ENCODE data around the gene C19orf33. TPM values are rescaled to one million over a fixed set of nuclear protein-coding genes. Genes with fewer than 3 reads are reported as not detected.

The C19orf33 gene
- total RNA-seq, 1 experiment from 2014 or later: 16.1 TPM

DNA sequence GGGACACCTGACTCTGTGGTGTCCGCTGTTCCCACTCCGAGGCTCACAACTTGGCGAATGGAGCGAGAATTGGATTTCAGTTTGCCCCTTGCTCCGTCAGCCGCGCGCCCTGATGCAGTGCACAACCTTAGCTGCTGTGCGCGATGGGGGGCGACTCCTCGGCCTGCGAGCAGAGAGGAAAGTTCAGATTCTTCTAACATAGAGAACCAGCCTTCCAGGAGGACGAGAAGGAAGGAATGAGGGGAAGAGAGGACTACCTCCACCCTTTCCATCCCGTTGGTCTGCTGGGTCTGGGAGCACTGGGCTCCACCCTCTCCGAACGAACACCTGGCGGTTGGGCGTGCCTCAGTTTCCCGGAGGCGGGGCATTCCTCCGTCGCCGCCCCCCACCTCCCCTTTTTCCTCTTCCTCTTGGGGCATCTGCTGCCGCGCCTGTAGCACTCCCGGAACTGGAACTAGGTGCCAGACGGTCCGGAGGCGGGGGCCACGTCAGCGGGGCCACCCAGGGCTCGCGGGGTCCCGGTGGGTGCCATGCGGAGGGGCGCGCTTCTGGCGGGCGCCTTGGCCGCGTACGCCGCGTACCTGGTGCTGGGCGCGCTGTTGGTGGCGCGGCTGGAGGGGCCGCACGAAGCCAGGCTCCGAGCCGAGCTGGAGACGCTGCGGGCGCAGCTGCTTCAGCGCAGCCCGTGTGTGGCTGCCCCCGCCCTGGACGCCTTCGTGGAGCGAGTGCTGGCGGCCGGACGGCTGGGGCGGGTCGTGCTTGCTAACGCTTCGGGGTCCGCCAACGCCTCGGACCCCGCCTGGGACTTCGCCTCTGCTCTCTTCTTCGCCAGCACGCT, 15.6 kb downstream of the C19orf33 start, which contains the start of gene KCNK6:
KCNK6 (plus strand) TSS at position 425 of the 838 bp plus-strand sequence; CDS start at position 531, 106 bp downstream.
- Mint-ChIP-seq H3K27me3 (ENCODE audit: low read depth) (peaks cover 54% of the 10 kb centered on the region), H3K27ac (no peak within 1 kb of the TSS), H3K4me1 (peaks cover 26% of the 10 kb centered on the region), H3K36me3 (no peaks in the 10 kb centered on the region), H3K9me3 (no peaks in the 10 kb centered on the region), H3K4me3 (peak within 1 kb of the TSS; percentile 81)
- ATAC-seq: peak; percentile 5
- DNase-seq (ENCODE audit: low spot score): peak; percentile 66
- ChIA-PET CTCF (interaction anchor here (0.5 to 2.7 kb wide), 19 partner anchors 11 to 577 kb away, joined by 3 to 13 read pairs (median 5); partner anchors contain the start of genes C19orf33, CATSPERG, FAM98C and GGN), POLR2A (interaction anchor here (0.5 to 1.5 kb wide), 6 partner anchors 8 to 179 kb away, joined by 3 to 12 read pairs (median 4); partner anchors contain the start of gene PSMD8)
- peak; percentile 93 for TF ChIP-seq ETV6 (CRISPR knock-in tag; IDR thresholded peaks at IDR 0.05)
- TF ChIP-seq FOXK1 (CRISPR knock-in tag; IDR thresholded peaks at IDR 0.05): peak; percentile 41
- TF ChIP-seq NFE2L1 (CRISPR knock-in tag; IDR thresholded peaks at IDR 0.05): peak; percentile 59
- no peak for TF ChIP-seq IRF2 (CRISPR knock-in tag; IDR thresholded peaks at IDR 0.05; ENCODE audit: borderline replicate concordance, low read depth)
- TF ChIP-seq, protein P1, sequence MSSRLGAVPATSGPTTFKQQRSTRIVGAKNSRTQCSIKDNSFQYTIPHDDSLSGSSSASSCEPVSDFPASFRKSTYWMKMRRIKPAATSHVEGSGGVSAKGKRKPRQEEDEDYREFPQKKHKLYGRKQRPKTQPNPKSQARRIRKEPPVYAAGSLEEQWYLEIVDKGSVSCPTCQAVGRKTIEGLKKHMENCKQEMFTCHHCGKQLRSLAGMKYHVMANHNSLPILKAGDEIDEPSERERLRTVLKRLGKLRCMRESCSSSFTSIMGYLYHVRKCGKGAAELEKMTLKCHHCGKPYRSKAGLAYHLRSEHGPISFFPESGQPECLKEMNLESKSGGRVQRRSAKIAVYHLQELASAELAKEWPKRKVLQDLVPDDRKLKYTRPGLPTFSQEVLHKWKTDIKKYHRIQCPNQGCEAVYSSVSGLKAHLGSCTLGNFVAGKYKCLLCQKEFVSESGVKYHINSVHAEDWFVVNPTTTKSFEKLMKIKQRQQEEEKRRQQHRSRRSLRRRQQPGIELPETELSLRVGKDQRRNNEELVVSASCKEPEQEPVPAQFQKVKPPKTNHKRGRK (CRISPR knock-in tag; IDR thresholded peaks at IDR 0.05; ENCODE audit: borderline replicate concordance): 0 out of 2 replicates have a peak, but pooled peaks have one; percentile 21
- TF ChIP-seq, protein P2, sequence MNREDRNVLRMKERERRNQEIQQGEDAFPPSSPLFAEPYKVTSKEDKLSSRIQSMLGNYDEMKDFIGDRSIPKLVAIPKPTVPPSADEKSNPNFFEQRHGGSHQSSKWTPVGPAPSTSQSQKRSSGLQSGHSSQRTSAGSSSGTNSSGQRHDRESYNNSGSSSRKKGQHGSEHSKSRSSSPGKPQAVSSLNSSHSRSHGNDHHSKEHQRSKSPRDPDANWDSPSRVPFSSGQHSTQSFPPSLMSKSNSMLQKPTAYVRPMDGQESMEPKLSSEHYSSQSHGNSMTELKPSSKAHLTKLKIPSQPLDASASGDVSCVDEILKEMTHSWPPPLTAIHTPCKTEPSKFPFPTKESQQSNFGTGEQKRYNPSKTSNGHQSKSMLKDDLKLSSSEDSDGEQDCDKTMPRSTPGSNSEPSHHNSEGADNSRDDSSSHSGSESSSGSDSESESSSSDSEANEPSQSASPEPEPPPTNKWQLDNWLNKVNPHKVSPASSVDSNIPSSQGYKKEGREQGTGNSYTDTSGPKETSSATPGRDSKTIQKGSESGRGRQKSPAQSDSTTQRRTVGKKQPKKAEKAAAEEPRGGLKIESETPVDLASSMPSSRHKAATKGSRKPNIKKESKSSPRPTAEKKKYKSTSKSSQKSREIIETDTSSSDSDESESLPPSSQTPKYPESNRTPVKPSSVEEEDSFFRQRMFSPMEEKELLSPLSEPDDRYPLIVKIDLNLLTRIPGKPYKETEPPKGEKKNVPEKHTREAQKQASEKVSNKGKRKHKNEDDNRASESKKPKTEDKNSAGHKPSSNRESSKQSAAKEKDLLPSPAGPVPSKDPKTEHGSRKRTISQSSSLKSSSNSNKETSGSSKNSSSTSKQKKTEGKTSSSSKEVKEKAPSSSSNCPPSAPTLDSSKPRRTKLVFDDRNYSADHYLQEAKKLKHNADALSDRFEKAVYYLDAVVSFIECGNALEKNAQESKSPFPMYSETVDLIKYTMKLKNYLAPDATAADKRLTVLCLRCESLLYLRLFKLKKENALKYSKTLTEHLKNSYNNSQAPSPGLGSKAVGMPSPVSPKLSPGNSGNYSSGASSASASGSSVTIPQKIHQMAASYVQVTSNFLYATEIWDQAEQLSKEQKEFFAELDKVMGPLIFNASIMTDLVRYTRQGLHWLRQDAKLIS (CRISPR knock-in tag; IDR thresholded peaks at IDR 0.05; ENCODE audit: borderline replicate concordance): no peak
- TF ChIP-seq, protein P3, sequence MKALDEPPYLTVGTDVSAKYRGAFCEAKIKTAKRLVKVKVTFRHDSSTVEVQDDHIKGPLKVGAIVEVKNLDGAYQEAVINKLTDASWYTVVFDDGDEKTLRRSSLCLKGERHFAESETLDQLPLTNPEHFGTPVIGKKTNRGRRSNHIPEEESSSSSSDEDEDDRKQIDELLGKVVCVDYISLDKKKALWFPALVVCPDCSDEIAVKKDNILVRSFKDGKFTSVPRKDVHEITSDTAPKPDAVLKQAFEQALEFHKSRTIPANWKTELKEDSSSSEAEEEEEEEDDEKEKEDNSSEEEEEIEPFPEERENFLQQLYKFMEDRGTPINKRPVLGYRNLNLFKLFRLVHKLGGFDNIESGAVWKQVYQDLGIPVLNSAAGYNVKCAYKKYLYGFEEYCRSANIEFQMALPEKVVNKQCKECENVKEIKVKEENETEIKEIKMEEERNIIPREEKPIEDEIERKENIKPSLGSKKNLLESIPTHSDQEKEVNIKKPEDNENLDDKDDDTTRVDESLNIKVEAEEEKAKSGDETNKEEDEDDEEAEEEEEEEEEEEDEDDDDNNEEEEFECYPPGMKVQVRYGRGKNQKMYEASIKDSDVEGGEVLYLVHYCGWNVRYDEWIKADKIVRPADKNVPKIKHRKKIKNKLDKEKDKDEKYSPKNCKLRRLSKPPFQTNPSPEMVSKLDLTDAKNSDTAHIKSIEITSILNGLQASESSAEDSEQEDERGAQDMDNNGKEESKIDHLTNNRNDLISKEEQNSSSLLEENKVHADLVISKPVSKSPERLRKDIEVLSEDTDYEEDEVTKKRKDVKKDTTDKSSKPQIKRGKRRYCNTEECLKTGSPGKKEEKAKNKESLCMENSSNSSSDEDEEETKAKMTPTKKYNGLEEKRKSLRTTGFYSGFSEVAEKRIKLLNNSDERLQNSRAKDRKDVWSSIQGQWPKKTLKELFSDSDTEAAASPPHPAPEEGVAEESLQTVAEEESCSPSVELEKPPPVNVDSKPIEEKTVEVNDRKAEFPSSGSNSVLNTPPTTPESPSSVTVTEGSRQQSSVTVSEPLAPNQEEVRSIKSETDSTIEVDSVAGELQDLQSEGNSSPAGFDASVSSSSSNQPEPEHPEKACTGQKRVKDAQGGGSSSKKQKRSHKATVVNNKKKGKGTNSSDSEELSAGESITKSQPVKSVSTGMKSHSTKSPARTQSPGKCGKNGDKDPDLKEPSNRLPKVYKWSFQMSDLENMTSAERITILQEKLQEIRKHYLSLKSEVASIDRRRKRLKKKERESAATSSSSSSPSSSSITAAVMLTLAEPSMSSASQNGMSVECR (CRISPR knock-in tag; IDR thresholded peaks at IDR 0.05; ENCODE audit: borderline replicate concordance): 0 out of 2 replicates have a peak, but pooled peaks have one; percentile 71
- TF ChIP-seq OVOL2 (CRISPR knock-in tag; IDR thresholded peaks at IDR 0.05; ENCODE audit: borderline replicate concordance): no peak
- no peak for TF ChIP-seq PRRX2 (CRISPR knock-in tag; IDR thresholded peaks at IDR 0.05)
- TF ChIP-seq ZNF263 (CRISPR knock-in tag; IDR thresholded peaks at IDR 0.05; ENCODE audit: low read depth): peak; percentile 29; the same call in 1 of the 2 replicates
- TF ChIP-seq, protein P4, sequence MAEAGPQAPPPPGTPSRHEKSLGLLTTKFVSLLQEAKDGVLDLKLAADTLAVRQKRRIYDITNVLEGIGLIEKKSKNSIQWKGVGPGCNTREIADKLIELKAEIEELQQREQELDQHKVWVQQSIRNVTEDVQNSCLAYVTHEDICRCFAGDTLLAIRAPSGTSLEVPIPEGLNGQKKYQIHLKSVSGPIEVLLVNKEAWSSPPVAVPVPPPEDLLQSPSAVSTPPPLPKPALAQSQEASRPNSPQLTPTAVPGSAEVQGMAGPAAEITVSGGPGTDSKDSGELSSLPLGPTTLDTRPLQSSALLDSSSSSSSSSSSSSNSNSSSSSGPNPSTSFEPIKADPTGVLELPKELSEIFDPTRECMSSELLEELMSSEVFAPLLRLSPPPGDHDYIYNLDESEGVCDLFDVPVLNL (CRISPR knock-in tag; IDR thresholded peaks at IDR 0.05; ENCODE audit: borderline replicate concordance, low read depth): no peak; the same call in 1 of the 2 replicates
- peak; percentile 15; the same call in 1 of the 2 replicates for TF ChIP-seq ZBTB21 (CRISPR knock-in tag; IDR thresholded peaks at IDR 0.05; ENCODE audit: borderline replicate concordance)
- TF ChIP-seq, protein P5, sequence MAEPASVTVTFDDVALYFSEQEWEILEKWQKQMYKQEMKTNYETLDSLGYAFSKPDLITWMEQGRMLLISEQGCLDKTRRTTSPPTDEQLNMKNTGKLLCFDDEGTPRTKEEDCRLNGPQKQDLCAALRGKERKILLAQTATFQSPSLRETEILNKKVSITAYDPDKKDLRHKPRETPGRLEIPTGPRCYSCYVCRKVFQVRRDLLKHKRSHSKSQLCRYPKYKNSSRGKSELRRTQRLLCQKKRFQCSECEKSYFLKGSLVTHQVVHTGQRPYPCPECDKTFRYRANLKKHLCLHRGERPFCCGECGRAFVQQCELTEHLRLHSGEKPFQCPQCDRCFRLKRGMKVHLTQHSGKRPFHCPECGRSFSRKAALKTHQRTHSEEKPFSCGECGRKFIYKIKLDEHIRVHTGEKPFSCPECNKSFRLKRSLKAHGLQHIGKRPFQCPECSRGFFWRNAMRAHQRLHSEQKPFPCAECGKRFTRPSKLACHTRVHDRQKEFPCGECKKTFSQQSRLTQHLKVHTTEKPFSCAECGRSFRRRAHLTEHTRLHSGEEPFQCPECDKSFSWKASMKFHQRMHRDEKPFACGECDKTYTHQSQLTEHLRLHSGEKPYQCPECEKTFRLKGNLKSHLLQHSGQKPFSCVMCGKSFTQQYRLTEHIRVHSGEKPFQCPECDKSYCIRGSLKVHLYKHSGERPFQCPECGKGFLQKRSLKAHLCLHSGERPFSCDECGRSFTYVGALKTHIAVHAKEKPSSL (CRISPR knock-in tag; conservative IDR thresholded peaks at IDR 0.05): no peak
- TF ChIP-seq CREM (CRISPR knock-in tag; IDR thresholded peaks at IDR 0.05): no peak
- TF ChIP-seq KAT7 (CRISPR knock-in tag; IDR thresholded peaks at IDR 0.05; ENCODE audit: borderline replicate concordance): no peak
- no peak for TF ChIP-seq NR2C2 (CRISPR knock-in tag; IDR thresholded peaks at IDR 0.05)
- peak; percentile 77 for TF ChIP-seq SP1 (CRISPR knock-in tag; conservative IDR thresholded peaks at IDR 0.05)
- peak; percentile 71; the same call in 1 of the 2 replicates for TF ChIP-seq TP53 (CRISPR knock-in tag; IDR thresholded peaks at IDR 0.05)
- TF ChIP-seq, protein P6, sequence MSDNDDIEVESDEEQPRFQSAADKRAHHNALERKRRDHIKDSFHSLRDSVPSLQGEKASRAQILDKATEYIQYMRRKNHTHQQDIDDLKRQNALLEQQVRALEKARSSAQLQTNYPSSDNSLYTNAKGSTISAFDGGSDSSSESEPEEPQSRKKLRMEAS (CRISPR knock-in tag; IDR thresholded peaks at IDR 0.05): peak; percentile 63; the same call in 1 of the 2 replicates
- no peak; the same call in 1 of the 2 replicates for TF ChIP-seq TEAD1 (CRISPR knock-in tag; IDR thresholded peaks at IDR 0.05)
- TF ChIP-seq GRHL2 (CRISPR knock-in tag; IDR thresholded peaks at IDR 0.05; ENCODE audit: insufficient replicate concordance, severe bottlenecking): no peak
